GM12891 (cell line): Measurements from ENCODE around the gene BAHCC1.

ENCODE experiments used
- POLR2A ChIP-seq: IDR thresholded peaks from 2 replicates; pipeline ENCODE4 v1.6.1; 2011; ENCODE audit warnings: low read depth, low read length, control low read depth
- POLR2AphosphoS5 ChIP-seq: IDR thresholded peaks from 2 replicates; pipeline ENCODE4 v1.6.1; 2011; ENCODE audit warnings: low read depth, low read length, control low read depth
- TAF1 ChIP-seq: IDR thresholded peaks from 2 replicates; pipeline ENCODE4 v1.6.1; 2011; ENCODE audit warnings: low read depth, low read length, control low read depth

- TF ChIP-seq POLR2A (no peak), POLR2AphosphoS5 (no peak), TAF1 (no peak)
Measured at GRCh38 chr17:81400996-81401722, 5.9 kb downstream of the BAHCC1 start.
